GM13977 (cell line): ENCODE measurements around the gene PRKAG2.

ENCODE experiments used
- DNase-seq: peaks from one replicate; pipeline ENCODE4 v3.0.0; 2012; ENCODE audit warnings: low spot score
- CTCF ChIP-seq: IDR thresholded peaks from 2 replicates; pipeline ENCODE4 v1.5.1; 2012; ENCODE audit warnings: mild to moderate bottlenecking, control low read depth; ENCODE audit not compliant: insufficient read depth; ENCODE audit errors: extremely low read depth, missing control alignments
- in situ Hi-C: fragments of 300-500 bp; cut with MboI; formaldehyde crosslinking; loops from one replicate; pipeline ENCODE4 v1.12.0; 2022; ENCODE audit warnings: low sequenced_read_pairs, low pct_unique_long_range_greater_than_20kb, mixed read lengths, inconsistent platforms; ENCODE audit not compliant: unreplicated experiment

The PRKAG2 gene

GRCh38 chr7:151861881-151862280, 15.0 kb downstream of the PRKAG2 start:
- no peak for DNase-seq
- no peak for TF ChIP-seq CTCF
- in situ Hi-C loops: no loop called here

- in situ Hi-C loops: no loop called here
- no peak for TF ChIP-seq CTCF
- no peak for DNase-seq
Measured at GRCh38 chr7:151860771-151861170, 16.1 kb downstream of the PRKAG2 start.

- no peak for DNase-seq
- in situ Hi-C loops: no loop called here
- no peak for TF ChIP-seq CTCF
Measured at GRCh38 chr7:151859948-151860685, 16.8 kb downstream of the PRKAG2 start.

- no peak for TF ChIP-seq CTCF
- in situ Hi-C loops: no loop called here
- DNase-seq: no peak
Measured at GRCh38 chr7:151859111-151859947, 17.6 kb downstream of the PRKAG2 start.

- no peak for TF ChIP-seq CTCF
- in situ Hi-C loops: no loop called here
- no peak for DNase-seq
Measured at GRCh38 chr7:151858456-151858855, 18.5 kb downstream of the PRKAG2 start.

- in situ Hi-C loops: no loop called here
- DNase-seq: no peak
- no peak for TF ChIP-seq CTCF
Measured at GRCh38 chr7:151857866-151858450, 19.0 kb downstream of the PRKAG2 start.
